ENCODE data around the gene SYNDIG1.

The SYNDIG1 gene

GRCh38 chr20:24588047-24588635 is 118.7 kb downstream of the SYNDIG1 start:
- DNase-seq = no peak

- no peak for DNase-seq
These were observed 119.4 kb downstream of the SYNDIG1 start for GRCh38 chr20:24588725-24589340.

GRCh38 chr20:24589381-24589780 is 120.0 kb downstream of the SYNDIG1 start:
- DNase-seq = no peak

- no peak for DNase-seq
These were observed 120.4 kb downstream of the SYNDIG1 start for GRCh38 chr20:24589815-24590177.

GRCh38 chr20:24590178-24590982 is 121.0 kb downstream of the SYNDIG1 start:
- DNase-seq = no peak

GRCh38 chr20:24597051-24597450 is 127.6 kb downstream of the SYNDIG1 start:
- DNase-seq = no peak

GRCh38 chr20:24598346-24598745 is 128.9 kb downstream of the SYNDIG1 start:
- DNase-seq = no peak

GRCh38 chr20:24598996-24599395 is 129.6 kb downstream of the SYNDIG1 start:
- DNase-seq = no peak

GRCh38 chr20:24600012-24600411 is 130.6 kb downstream of the SYNDIG1 start:
- no peak for DNase-seq

GRCh38 chr20:24603454-24603853 is 134.0 kb downstream of the SYNDIG1 start:
- DNase-seq = no peak

GRCh38 chr20:24604966-24605665 is 135.7 kb downstream of the SYNDIG1 start:
- DNase-seq = no peak

GRCh38 chr20:24605937-24606455 is 136.6 kb downstream of the SYNDIG1 start:
- DNase-seq = no peak

GRCh38 chr20:24607402-24607801 is 138.0 kb downstream of the SYNDIG1 start:
- DNase-seq = no peak

- DNase-seq = no peak
These were observed 139.7 kb downstream of the SYNDIG1 start for GRCh38 chr20:24608926-24609667.

GRCh38 chr20:24609757-24610156 is 140.3 kb downstream of the SYNDIG1 start:
- no peak for DNase-seq

- no peak for DNase-seq
These were observed 141.1 kb downstream of the SYNDIG1 start for GRCh38 chr20:24610341-24611115.

- no peak for DNase-seq
These were observed 142.1 kb downstream of the SYNDIG1 start for GRCh38 chr20:24611360-24612140.

- DNase-seq = no peak
These were observed 143.7 kb downstream of the SYNDIG1 start for GRCh38 chr20:24612799-24613775.

- no peak for DNase-seq
These were observed 144.9 kb downstream of the SYNDIG1 start for GRCh38 chr20:24614341-24614740.

- no peak for DNase-seq
These were observed 145.9 kb downstream of the SYNDIG1 start for GRCh38 chr20:24615353-24615752.
